ENCODE data around the gene ZNF689. TPM values are rescaled to one million over a fixed set of nuclear protein-coding genes. Genes with fewer than 3 reads are reported as not detected.
A peak's percentile ranks its signal among the peaks of the same experiment; 100 is the strongest.

The ZNF689 gene
- total and polyA plus RNA-seq, 2 of the 13 experiments (the other 11 are each of a cell fraction or from before 2014, with no cell fraction given) = 9.7 to 19.5 TPM

DNA sequence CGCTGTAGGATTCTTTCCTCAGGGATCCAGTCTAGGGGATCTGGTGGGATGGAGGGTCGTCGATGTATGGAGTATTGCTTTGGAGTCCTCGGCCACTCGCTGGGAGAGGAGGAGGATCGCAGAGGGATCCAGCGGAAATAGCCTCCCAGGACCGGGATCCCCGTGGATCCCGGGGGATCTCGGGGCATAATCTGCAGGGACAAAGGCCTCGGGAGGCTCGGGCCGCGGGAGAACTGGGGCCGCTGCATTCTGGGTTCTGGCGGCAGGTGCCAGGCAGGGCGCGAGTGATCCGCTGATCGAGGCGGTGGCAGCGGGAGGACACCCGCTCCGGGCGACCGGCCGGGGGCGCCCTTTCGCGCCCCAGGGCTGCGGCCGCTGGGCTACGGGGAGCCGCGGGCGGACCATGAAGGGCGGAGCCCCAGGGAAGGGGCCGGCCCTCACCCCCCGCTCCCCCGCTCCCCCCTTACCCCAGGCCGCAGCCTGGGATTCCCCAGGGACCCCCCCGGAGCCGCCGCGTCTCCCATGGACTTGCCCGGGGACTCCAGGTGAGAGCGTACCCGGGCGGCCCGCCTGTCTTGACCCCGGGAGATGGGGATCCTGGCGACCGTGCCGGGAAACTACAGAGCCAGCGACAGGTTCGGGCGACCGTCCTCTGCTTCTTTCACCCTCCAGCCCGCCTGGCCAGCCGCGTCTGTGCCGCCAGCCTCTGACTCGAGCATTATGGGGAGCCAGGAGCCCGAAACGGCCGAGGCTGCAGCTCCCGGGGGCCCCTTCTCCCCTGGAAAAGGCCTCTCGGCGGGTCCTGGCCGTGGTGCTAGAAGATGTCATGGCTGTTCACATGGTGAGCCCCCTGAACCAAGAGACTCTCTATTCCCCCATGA, 41.2 kb upstream of the ZNF689 start (continued):
- TF ChIP-seq, protein P1, sequence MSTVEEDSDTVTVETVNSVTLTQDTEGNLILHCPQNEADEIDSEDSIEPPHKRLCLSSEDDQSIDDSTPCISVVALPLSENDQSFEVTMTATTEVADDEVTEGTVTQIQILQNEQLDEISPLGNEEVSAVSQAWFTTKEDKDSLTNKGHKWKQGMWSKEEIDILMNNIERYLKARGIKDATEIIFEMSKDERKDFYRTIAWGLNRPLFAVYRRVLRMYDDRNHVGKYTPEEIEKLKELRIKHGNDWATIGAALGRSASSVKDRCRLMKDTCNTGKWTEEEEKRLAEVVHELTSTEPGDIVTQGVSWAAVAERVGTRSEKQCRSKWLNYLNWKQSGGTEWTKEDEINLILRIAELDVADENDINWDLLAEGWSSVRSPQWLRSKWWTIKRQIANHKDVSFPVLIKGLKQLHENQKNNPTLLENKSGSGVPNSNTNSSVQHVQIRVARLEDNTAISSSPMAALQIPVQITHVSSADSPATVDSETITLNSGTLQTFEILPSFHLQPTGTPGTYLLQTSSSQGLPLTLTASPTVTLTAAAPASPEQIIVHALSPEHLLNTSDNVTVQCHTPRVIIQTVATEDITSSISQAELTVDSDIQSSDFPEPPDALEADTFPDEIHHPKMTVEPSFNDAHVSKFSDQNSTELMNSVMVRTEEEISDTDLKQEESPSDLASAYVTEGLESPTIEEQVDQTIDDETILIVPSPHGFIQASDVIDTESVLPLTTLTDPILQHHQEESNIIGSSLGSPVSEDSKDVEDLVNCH (CRISPR knock-in tag; IDR thresholded peaks at IDR 0.05) = no peak
- peak; percentile 2; the same call in 1 of the 2 replicates for TF ChIP-seq EED (CRISPR knock-in tag; IDR thresholded peaks at IDR 0.05)
- TF ChIP-seq ZNF724P (CRISPR knock-in tag; IDR thresholded peaks at IDR 0.05; ENCODE audit: borderline replicate concordance) = no peak
- TF ChIP-seq CEBPB (IDR thresholded peaks at IDR 0.05; ENCODE audit: borderline replicate concordance, low read depth, low read length) = no peak
- peak; percentile 47 for TF ChIP-seq STAG1 (CRISPR knock-in tag; IDR thresholded peaks at IDR 0.05)
- peak; percentile 28; the same call in 1 of the 2 replicates for TF ChIP-seq ZNF546 (CRISPR knock-in tag; conservative IDR thresholded peaks at IDR 0.05)
- TF ChIP-seq ZNF841 (CRISPR knock-in tag; IDR thresholded peaks at IDR 0.05; ENCODE audit: borderline replicate concordance) = no peak
- TF ChIP-seq ZNF879 (CRISPR knock-in tag; IDR thresholded peaks at IDR 0.05) = no peak
- TF ChIP-seq SATB2 (CRISPR knock-in tag; IDR thresholded peaks at IDR 0.05) = peak; percentile 60; the same call in 1 of the 2 replicates
- TF ChIP-seq ZBTB7B (CRISPR knock-in tag; IDR thresholded peaks at IDR 0.05) = no peak; the same call in 1 of the 2 replicates
- peak; percentile 36; the same call in 1 of the 2 replicates for TF ChIP-seq TSC22D2 (CRISPR knock-in tag; IDR thresholded peaks at IDR 0.05; ENCODE audit: borderline replicate concordance)
- no peak for TF ChIP-seq ZNF354B (CRISPR knock-in tag; IDR thresholded peaks at IDR 0.05)
- TF ChIP-seq ZNF20 (CRISPR knock-in tag; IDR thresholded peaks at IDR 0.05) = no peak
- peak; percentile 12; the same call in 1 of the 2 replicates for TF ChIP-seq NCOA1 (CRISPR knock-in tag; IDR thresholded peaks at IDR 0.05)
- TF ChIP-seq JUND (CRISPR knock-in tag; IDR thresholded peaks at IDR 0.05) = no peak
- TF ChIP-seq, protein P2, sequence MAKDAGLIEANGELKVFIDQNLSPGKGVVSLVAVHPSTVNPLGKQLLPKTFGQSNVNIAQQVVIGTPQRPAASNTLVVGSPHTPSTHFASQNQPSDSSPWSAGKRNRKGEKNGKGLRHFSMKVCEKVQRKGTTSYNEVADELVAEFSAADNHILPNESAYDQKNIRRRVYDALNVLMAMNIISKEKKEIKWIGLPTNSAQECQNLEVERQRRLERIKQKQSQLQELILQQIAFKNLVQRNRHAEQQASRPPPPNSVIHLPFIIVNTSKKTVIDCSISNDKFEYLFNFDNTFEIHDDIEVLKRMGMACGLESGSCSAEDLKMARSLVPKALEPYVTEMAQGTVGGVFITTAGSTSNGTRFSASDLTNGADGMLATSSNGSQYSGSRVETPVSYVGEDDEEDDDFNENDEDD (CRISPR knock-in tag; IDR thresholded peaks at IDR 0.05; ENCODE audit: borderline replicate concordance) = peak; percentile 74; the same call in 1 of the 2 replicates
- no peak for TF ChIP-seq SP1 (IDR thresholded peaks at IDR 0.05)
- TF ChIP-seq SP1 (CRISPR knock-in tag; IDR thresholded peaks at IDR 0.05) = no peak
- 0 out of 2 replicates have a peak, but pooled peaks have one; percentile 40 for TF ChIP-seq ISL2 (CRISPR knock-in tag; IDR thresholded peaks at IDR 0.05)
- TF ChIP-seq PITX1 (CRISPR knock-in tag; IDR thresholded peaks at IDR 0.05) = no peak
- TF ChIP-seq NCOR1 (IDR thresholded peaks at IDR 0.05; ENCODE audit: borderline replicate concordance, low read length) = no peak
- peak; percentile 87 for TF ChIP-seq ZNF430 (CRISPR knock-in tag; IDR thresholded peaks at IDR 0.05)
- TF ChIP-seq TARDBP (CRISPR knock-in tag; IDR thresholded peaks at IDR 0.05) = no peak; the same call in none of the 2 replicates
- TF ChIP-seq, protein P3, sequence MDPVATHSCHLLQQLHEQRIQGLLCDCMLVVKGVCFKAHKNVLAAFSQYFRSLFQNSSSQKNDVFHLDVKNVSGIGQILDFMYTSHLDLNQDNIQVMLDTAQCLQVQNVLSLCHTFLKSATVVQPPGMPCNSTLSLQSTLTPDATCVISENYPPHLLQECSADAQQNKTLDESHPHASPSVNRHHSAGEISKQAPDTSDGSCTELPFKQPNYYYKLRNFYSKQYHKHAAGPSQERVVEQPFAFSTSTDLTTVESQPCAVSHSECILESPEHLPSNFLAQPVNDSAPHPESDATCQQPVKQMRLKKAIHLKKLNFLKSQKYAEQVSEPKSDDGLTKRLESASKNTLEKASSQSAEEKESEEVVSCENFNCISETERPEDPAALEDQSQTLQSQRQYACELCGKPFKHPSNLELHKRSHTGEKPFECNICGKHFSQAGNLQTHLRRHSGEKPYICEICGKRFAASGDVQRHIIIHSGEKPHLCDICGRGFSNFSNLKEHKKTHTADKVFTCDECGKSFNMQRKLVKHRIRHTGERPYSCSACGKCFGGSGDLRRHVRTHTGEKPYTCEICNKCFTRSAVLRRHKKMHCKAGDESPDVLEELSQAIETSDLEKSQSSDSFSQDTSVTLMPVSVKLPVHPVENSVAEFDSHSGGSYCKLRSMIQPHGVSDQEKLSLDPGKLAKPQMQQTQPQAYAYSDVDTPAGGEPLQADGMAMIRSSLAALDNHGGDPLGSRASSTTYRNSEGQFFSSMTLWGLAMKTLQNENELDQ (CRISPR knock-in tag; IDR thresholded peaks at IDR 0.05; ENCODE audit: borderline replicate concordance) = no peak
- TF ChIP-seq MXI1 (IDR thresholded peaks at IDR 0.05; ENCODE audit: borderline replicate concordance, low read depth, low read length) = no peak
- no peak for TF ChIP-seq SRSF4 (IDR thresholded peaks at IDR 0.05; ENCODE audit: low read depth, low read length, poor library complexity, severe bottlenecking)

All from HepG2 (cell line).